Loucy (cell line): ENCODE data around the gene C5orf15.

ENCODE experiments used
- H2AFZ ChIP-seq: fragments of 200-600 bp; sonication (generic); 2 replicates; pipeline ENCODE4 v1.6.0; 2016; ENCODE audit warnings: antibody characterized with exemption, mild to moderate bottlenecking, low read length, moderate library complexity
- H3F3A ChIP-seq: fragments of 200-600 bp; 2 replicates; pipeline ENCODE4 v1.6.0; 2016; ENCODE audit warnings: antibody characterized with exemption, low read depth, mild to moderate bottlenecking
- H3K27me3 ChIP-seq: fragments of 200-600 bp; sonication (generic); 2 replicates; pipeline ENCODE4 v1.6.1; 2014; ENCODE audit warnings: low read length, mild to moderate bottlenecking; ENCODE audit not compliant: insufficient read depth, poor library complexity, severe bottlenecking
- H3K36me3 ChIP-seq: fragments of 200-600 bp; sonication (generic); 2 replicates; pipeline ENCODE4 v1.6.1; 2016; ENCODE audit warnings: low read length; ENCODE audit not compliant: insufficient read depth
- H3K4me1 ChIP-seq: fragments of 200-600 bp; sonication (generic); 2 replicates; pipeline ENCODE4 v1.5.1; 2014; ENCODE audit warnings: low read length, mild to moderate bottlenecking; ENCODE audit not compliant: insufficient read depth, poor library complexity, severe bottlenecking
- H3K4me2 ChIP-seq: fragments of 200-600 bp; sonication (generic); 2 replicates; pipeline ENCODE4 v1.6.0; 2014; ENCODE audit warnings: antibody characterized with exemption, low read length, low read depth, mild to moderate bottlenecking; ENCODE audit not compliant: poor library complexity, severe bottlenecking
- H3K4me3 ChIP-seq: fragments of 200-600 bp; sonication (generic); 2 replicates; pipeline ENCODE4 v1.5.1; 2014; ENCODE audit warnings: low read length, mild to moderate bottlenecking, mixed read lengths; ENCODE audit not compliant: poor library complexity, severe bottlenecking
- H3K79me2 ChIP-seq: fragments of 200-600 bp; sonication (generic); 2 replicates; pipeline ENCODE4 v1.6.1; 2014; ENCODE audit warnings: low read length; ENCODE audit not compliant: insufficient read depth
- H3K9ac ChIP-seq: fragments of 200-600 bp; sonication (generic); 2 replicates; pipeline ENCODE4 v1.6.0; 2014; ENCODE audit warnings: mild to moderate bottlenecking, low read depth, low read length, moderate library complexity; ENCODE audit not compliant: poor library complexity, severe bottlenecking
- H3K9me2 ChIP-seq: fragments of 200-600 bp; sonication (generic); replicated peaks from 2 replicates; pipeline ENCODE4 v1.6.1; 2016; ENCODE audit warnings: low read depth, low read length, mixed read lengths
- H3K9me3 ChIP-seq: fragments of 200-600 bp; sonication (generic); 2 replicates; pipeline ENCODE4 v1.6.1; 2014; ENCODE audit warnings: mild to moderate bottlenecking, antibody characterized with exemption, low read length, low read depth; ENCODE audit not compliant: insufficient read depth
- H4K20me1 ChIP-seq: fragments of 200-600 bp; sonication (generic); 2 replicates; pipeline ENCODE4 v1.6.0; 2014; ENCODE audit warnings: antibody characterized with exemption, low read length, mild to moderate bottlenecking; ENCODE audit not compliant: insufficient read depth, poor library complexity, severe bottlenecking
- CTCF ChIP-seq: fragments of 200-600 bp; sonication (generic); conservative IDR thresholded peaks from 2 replicates; pipeline ENCODE4 v1.5.1; 2014; ENCODE audit warnings: mild to moderate bottlenecking, antibody characterized with exemption, low read length
- EZH2phosphoT487 ChIP-seq: fragments of 200-600 bp; IDR thresholded peaks from 2 replicates; pipeline ENCODE4 v1.6.1; 2018; ENCODE audit warnings: antibody characterized with exemption, mild to moderate bottlenecking, moderate library complexity, borderline replicate concordance

The C5orf15 gene

GRCh38 chr5:133992429-133993155 is 24.2 kb upstream of the C5orf15 start:
- Histone ChIP-seq H3K36me3 (peaks cover 31% of the 10 kb centered on the region; the same call in 1 of the 2 replicates), H2AFZ (no peak overlapping the region), H3K4me3 (no peak overlapping the region), H3K9ac (no peak overlapping the region), H3K9me2 (no peaks in the 10 kb centered on the region), H3K9me3 (no peaks in the 10 kb centered on the region), H3K4me1 (peaks cover 3% of the 10 kb centered on the region), H3K79me2 (peaks cover 56% of the 10 kb centered on the region), H3K27me3 (no peaks in the 10 kb centered on the region), H3F3A (no peaks in the 10 kb centered on the region), H3K4me2 (no peak overlapping the region), H4K20me1 (peaks cover 34% of the 10 kb centered on the region)
- TF ChIP-seq EZH2phosphoT487 (no peak), CTCF (no peak)

- Histone ChIP-seq H3K4me1 (peaks cover 3% of the 10 kb centered on the region), H4K20me1 (peaks cover 28% of the 10 kb centered on the region), H3K36me3 (peaks cover 33% of the 10 kb centered on the region; the same call in 1 of the 2 replicates), H3F3A (no peaks in the 10 kb centered on the region), H3K27me3 (no peaks in the 10 kb centered on the region), H3K9me3 (no peaks in the 10 kb centered on the region), H3K4me2 (no peak overlapping the region), H2AFZ (no peak overlapping the region), H3K4me3 (no peak overlapping the region), H3K79me2 (peaks cover 46% of the 10 kb centered on the region), H3K9me2 (no peaks in the 10 kb centered on the region), H3K9ac (no peak overlapping the region)
- TF ChIP-seq CTCF: no peak
- no peak for TF ChIP-seq EZH2phosphoT487
Measured at GRCh38 chr5:133991171-133991910, 22.9 kb upstream of the C5orf15 start.

GRCh38 chr5:133990396-133990795 is 22.0 kb upstream of the C5orf15 start:
- Histone ChIP-seq H3K9ac (no peak overlapping the region), H3K4me3 (no peak overlapping the region), H3K4me1 (peaks cover 3% of the 10 kb centered on the region), H3K4me2 (no peak overlapping the region), H3K9me2 (no peaks in the 10 kb centered on the region), H2AFZ (no peak overlapping the region), H3K27me3 (no peaks in the 10 kb centered on the region), H3K36me3 (peaks cover 33% of the 10 kb centered on the region; the same call in 1 of the 2 replicates), H3K9me3 (no peaks in the 10 kb centered on the region), H3F3A (no peaks in the 10 kb centered on the region), H4K20me1 (peaks cover 19% of the 10 kb centered on the region), H3K79me2 (peaks cover 36% of the 10 kb centered on the region)
- no peak for TF ChIP-seq CTCF
- TF ChIP-seq EZH2phosphoT487: no peak
